Lung (tissue), 12 donors: Measurements from ENCODE around the gene CACNG1. TPM values are rescaled to one million over a fixed set of nuclear protein-coding genes. Genes with fewer than 3 reads are reported as not detected.

Experiments
- ATAC-seq: fragments of 200-7000 bp; cut with Tn5 transposase; one replicate; pipeline ENCODE4 v1.9.1; 2020; ENCODE audit warnings: moderate number of reproducible peaks; ENCODE audit not compliant: insufficient read depth, low FRiP score
- DNase-seq, 3 donors: peaks; one replicate each; pipeline ENCODE4 v3.0.0-alpha.2; 2013 to 2017
- H3K27ac ChIP-seq, 2 donors: one replicate each; pipeline ENCODE4 v1.5.1; 2013; ENCODE audit warnings: mild to moderate bottlenecking in 2 of 2, moderate library complexity in 2 of 2, control low read depth in 1 of 2, inconsistent platforms in 1 of 2, low read depth in 1 of 2, low read length in 1 of 2
- H3K27me3 ChIP-seq, 3 donors: one replicate each; pipeline ENCODE4 v1.5.1; 2013; ENCODE audit warnings: low read length in 2 of 3; ENCODE audit not compliant: control insufficient read depth in 3 of 3, insufficient read depth in 3 of 3
- H3K36me3 ChIP-seq, 4 donors: one replicate each; pipeline ENCODE4 v1.5.1; 2013; ENCODE audit warnings: low read length in 4 of 4, mild to moderate bottlenecking in 1 of 4, moderate library complexity in 1 of 4; ENCODE audit not compliant: control insufficient read depth in 4 of 4, insufficient read depth in 4 of 4
- H3K4me1 ChIP-seq, 5 donors: one replicate each; pipeline ENCODE4 v1.5.1; 2013; ENCODE audit warnings: low read length in 5 of 5, mild to moderate bottlenecking in 2 of 5, moderate library complexity in 1 of 5; ENCODE audit not compliant: control insufficient read depth in 5 of 5, insufficient read depth in 5 of 5
- H3K4me3 ChIP-seq: one replicate; pipeline ENCODE4 v1.5.1; 2013; ENCODE audit warnings: mild to moderate bottlenecking, control low read depth, moderate library complexity
- H3K9ac ChIP-seq, 2 donors: one replicate each; pipeline ENCODE4 v1.5.1; 2013; ENCODE audit warnings: low read length in 2 of 2, control low read depth in 1 of 2; ENCODE audit not compliant: insufficient read depth in 1 of 2
- H3K9me3 ChIP-seq, 4 donors: one replicate each; pipeline ENCODE4 v1.5.1; 2013; ENCODE audit warnings: low read length in 3 of 4, mild to moderate bottlenecking in 1 of 4, moderate library complexity in 1 of 4; ENCODE audit not compliant: control insufficient read depth in 4 of 4, insufficient read depth in 3 of 4
- WGBS, 2 donors: extraction: QIAGEN DNeasy Blood & Tissue Kit; methylation state at CpG; one replicate each; pipeline ENCODE4 v1.1.7; 2013; 5-methylcytosine and 5-hydroxymethylcytosine counted together
- polyA plus RNA-seq, 2 donors: library from polyadenylated mRNA; stranded (reverse); fragments of 200-250 nt; gene quantifications; one replicate each; pipeline ENCODE4 v1.2.1, GENCODE V29; 2013
- total RNA-seq, 2 donors: library from RNA; depleted of rRNA in 1 of 2; stranded (reverse); fragments of >200 nt in 1 of 2; gene quantifications; one replicate each; pipeline ENCODE4 v1.2.1, GENCODE V29; 2014 to 2021
- TF ChIP-seq, protein P1 (sequence below): IDR thresholded peaks from 2 replicates; pipeline ENCODE4 v1.5.1; 2012; ENCODE audit warnings: mild to moderate bottlenecking; ENCODE audit errors: control extremely low read depth, extremely low read depth
- donor health status: control.
- donor health status: control.
- donor health status: Bipolar disorder and iron deficiency.
- donor health status: healthy.
- donor health status: DM: yes; HTN: yes; CAD: no.

The CACNG1 gene
- total and polyA plus RNA-seq, 4 donors = 0.05 to 0.08 TPM; not detected in 2

DNA sequence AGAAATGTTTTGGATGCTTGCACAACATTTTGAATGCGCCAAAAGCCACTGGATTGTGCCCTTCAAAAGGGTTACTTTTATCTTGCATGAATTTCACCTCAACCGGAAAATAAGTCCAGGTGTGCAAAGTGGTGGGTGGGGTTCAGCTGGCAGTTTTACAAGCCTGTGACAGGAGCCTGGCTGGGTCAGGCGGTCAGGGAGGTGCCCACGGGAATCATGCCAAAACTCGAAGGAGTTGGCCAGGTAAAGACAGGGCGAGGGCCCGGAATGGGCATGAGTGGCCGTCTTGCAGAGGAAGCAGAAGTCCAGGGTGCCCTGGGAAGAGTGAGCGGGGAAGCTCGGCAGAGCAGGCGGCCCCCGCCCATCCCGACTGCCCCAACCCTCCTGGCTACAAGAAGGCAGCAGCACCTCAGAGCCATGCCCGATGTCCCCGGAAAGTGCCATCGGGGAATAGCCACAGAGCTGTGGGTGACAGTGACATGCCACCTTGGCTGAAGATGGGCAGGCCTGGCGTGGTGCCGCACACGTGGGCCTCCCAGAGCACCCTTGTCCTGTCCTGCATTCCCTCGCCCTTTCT is 19.1 kb upstream of the CACNG1 start:
- TF ChIP-seq, protein P1, sequence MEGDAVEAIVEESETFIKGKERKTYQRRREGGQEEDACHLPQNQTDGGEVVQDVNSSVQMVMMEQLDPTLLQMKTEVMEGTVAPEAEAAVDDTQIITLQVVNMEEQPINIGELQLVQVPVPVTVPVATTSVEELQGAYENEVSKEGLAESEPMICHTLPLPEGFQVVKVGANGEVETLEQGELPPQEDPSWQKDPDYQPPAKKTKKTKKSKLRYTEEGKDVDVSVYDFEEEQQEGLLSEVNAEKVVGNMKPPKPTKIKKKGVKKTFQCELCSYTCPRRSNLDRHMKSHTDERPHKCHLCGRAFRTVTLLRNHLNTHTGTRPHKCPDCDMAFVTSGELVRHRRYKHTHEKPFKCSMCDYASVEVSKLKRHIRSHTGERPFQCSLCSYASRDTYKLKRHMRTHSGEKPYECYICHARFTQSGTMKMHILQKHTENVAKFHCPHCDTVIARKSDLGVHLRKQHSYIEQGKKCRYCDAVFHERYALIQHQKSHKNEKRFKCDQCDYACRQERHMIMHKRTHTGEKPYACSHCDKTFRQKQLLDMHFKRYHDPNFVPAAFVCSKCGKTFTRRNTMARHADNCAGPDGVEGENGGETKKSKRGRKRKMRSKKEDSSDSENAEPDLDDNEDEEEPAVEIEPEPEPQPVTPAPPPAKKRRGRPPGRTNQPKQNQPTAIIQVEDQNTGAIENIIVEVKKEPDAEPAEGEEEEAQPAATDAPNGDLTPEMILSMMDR = no peak
- Histone ChIP-seq H3K4me3 (no peak overlapping the region), H3K9me3 (no peaks in the 10 kb centered on the region), H3K36me3 (no peaks in the 10 kb centered on the region), H3K27me3 (no peaks in the 10 kb centered on the region), H3K4me1 (no peaks in the 10 kb centered on the region), H3K27ac (no peak overlapping the region), H3K9ac (no peak overlapping the region)
- ATAC-seq (no peak), DNase-seq (no peak)
- 67 to 88% methylated on average over 19 to 20 of the region's 20 CpGs for WGBS, 2 donors

DNA sequence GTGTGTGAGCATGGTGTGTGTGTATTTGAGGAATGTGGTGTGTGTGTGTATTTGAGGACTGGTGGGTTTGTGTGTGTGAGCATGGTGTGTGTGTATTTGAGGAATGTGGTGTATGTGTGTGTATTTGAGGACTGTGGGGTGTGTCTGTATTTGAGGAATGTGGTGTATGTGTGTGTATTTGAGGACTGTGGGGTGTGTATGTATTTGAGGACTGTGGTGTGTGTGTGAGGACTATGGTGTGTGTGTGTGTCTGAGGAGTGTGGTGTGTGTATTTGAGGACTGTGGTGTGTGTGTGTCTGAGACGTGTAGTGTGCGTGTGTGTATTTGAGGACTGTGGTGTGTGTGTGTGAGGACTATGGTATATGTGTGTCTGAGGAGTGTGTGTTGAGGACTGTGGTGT is 18.0 kb upstream of the CACNG1 start:
- WGBS, 2 donors = 84 to 86% methylated on average over 2 of the region's 2 CpGs
- Histone ChIP-seq H3K9me3 (no peaks in the 10 kb centered on the region), H3K27ac (no peak overlapping the region), H3K4me1 (no peaks in the 10 kb centered on the region), H3K4me3 (no peak overlapping the region), H3K36me3 (no peaks in the 10 kb centered on the region), H3K27me3 (no peaks in the 10 kb centered on the region), H3K9ac (no peak overlapping the region)
- TF ChIP-seq, protein P1 = no peak
- DNase-seq = peak in 1 of 3 donors; percentile 6
- ATAC-seq = no peak

DNA sequence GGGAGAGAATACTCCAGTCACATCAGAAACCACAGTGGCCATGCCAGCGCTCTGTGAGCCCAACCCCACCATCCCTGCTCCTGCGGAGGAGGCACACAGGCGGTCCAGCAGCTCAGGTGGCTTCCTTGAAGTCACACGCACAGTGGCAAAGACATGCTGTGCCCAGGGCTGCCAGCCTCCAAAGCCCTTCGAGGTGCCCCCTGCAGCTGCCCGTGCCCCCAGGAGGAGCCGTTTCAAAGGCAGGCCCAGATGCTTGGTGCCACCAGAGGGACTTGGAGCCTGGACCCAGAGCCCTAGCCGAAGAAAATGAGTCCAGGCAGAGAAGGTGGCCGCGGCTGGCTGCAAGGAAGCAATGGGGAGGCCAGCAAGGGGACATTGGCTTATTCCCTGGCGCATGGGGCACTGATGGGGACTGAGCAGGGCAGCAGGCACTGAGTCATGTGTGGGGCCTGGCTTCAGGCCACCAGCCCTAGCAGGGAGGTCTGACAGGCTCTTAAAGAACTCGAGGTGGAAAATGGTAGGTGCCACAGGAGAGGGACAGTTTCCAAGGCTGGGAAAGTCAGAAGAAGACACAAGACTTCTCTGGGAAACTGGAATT is 17.2 kb upstream of the CACNG1 start:
- H3K4me1 ChIP-seq = no peaks in the 10 kb centered on the region
- no peak overlapping the region for H3K4me3 ChIP-seq
- whole genome bisulfite sequencing, 2 donors = 88% methylated on average over 12 of the region's 12 CpGs
- ATAC-seq = no peak
- H3K27ac ChIP-seq = no peak overlapping the region
- TF ChIP-seq, protein P1 = no peak
- H3K9ac ChIP-seq = no peak overlapping the region
- H3K27me3 ChIP-seq = no peaks in the 10 kb centered on the region
- no peaks in the 10 kb centered on the region for H3K36me3 ChIP-seq
- DNase-seq = peak in 1 of 3 donors; percentile 6
- H3K9me3 ChIP-seq = no peaks in the 10 kb centered on the region
